Thoracic aorta (tissue), 2 donors: ENCODE data around the gene C1QTNF9B. TPM values are rescaled to one million over a fixed set of nuclear protein-coding genes. Genes with fewer than 3 reads are reported as not detected.

ENCODE experiments used
- ATAC-seq: fragments of 150-250 bp; one replicate; pipeline ENCODE4 v1.8.0; 2017; ENCODE audit warnings: low read depth; ENCODE audit not compliant: insufficient number of reproducible peaks, low FRiP score
- DNase-seq: peaks from one replicate; pipeline ENCODE4 v3.0.0-alpha.2; 2020; ENCODE audit warnings: low spot score
- H3K27ac ChIP-seq, 2 donors: fragments of 200-600 bp; sonication (generic); 1 replicate in 1 of 2; 2 replicates in 1 of 2; pipeline ENCODE4 v1.5.1; 2016; ENCODE audit warnings: mild to moderate bottlenecking in 2 of 2, moderate library complexity in 2 of 2
- H3K27me3 ChIP-seq: fragments of 200-600 bp; sonication (generic); replicated peaks from 2 replicates; pipeline ENCODE4 v1.6.0; 2016; ENCODE audit warnings: mild to moderate bottlenecking; ENCODE audit not compliant: insufficient read depth
- H3K36me3 ChIP-seq: fragments of 200-600 bp; sonication (generic); one replicate; pipeline ENCODE4 v1.5.1; 2016
- H3K4me1 ChIP-seq, 2 donors: fragments of 200-600 bp; sonication (generic); 1 replicate in 1 of 2; 2 replicates in 1 of 2; pipeline versions ENCODE4 v1.5.1 to v1.6.0; 2016; ENCODE audit warnings: low read depth in 2 of 2, mild to moderate bottlenecking in 1 of 2; ENCODE audit not compliant: control insufficient read depth in 1 of 2
- H3K4me3 ChIP-seq: fragments of 200-600 bp; sonication (generic); 2 replicates; pipeline ENCODE4 v1.5.1; 2016; ENCODE audit warnings: mild to moderate bottlenecking
- H3K9me3 ChIP-seq: fragments of 200-600 bp; sonication (generic); 2 replicates; pipeline ENCODE4 v1.5.1; 2016
- total RNA-seq, 2 donors: library from RNA; depleted of rRNA; stranded (reverse); fragments of >200 nt; gene quantifications; one replicate each; pipeline versions ENCODE4 v1.1.0 to v1.2.3, GENCODE V29; 2016
- TF ChIP-seq, protein P1 (sequence below): fragments of 200-600 bp; sonication (generic); IDR thresholded peaks from one replicate; pipeline ENCODE4 v1.5.1; 2019; ENCODE audit warnings: antibody characterized with exemption

Gene C1QTNF9B
- total RNA-seq, 2 donors from 2014 or later, result not detected

DNA sequence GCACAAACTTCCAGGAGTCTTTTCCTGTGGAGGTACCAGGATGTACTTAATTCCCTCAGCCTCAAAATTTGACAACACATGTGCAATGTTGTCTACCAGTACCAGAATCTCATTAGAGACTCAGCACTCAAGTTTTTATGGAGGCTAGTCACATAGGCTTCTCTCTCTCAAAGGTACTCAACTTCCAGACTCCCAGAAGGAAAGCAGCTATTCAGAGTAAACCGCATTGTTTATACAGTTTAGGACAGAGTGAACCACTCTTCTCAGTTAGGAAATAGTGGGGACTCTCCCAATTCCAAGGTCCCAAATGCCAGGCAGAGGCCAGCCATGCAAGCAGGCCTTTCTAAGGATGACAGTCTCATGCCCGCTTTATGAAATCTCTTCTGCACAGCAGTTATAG lies 8.5 kb upstream of the C1QTNF9B start:
- Histone ChIP-seq H3K27ac (no peak overlapping the region), H3K36me3 (no peaks in the 10 kb centered on the region), H3K27me3 (no peaks in the 10 kb centered on the region), H3K4me1 (peaks cover 6 to 8% of the 10 kb centered on the region in 2 donors), H3K4me3 (no peak overlapping the region), H3K9me3 (no peaks in the 10 kb centered on the region)
- TF ChIP-seq, protein P1, sequence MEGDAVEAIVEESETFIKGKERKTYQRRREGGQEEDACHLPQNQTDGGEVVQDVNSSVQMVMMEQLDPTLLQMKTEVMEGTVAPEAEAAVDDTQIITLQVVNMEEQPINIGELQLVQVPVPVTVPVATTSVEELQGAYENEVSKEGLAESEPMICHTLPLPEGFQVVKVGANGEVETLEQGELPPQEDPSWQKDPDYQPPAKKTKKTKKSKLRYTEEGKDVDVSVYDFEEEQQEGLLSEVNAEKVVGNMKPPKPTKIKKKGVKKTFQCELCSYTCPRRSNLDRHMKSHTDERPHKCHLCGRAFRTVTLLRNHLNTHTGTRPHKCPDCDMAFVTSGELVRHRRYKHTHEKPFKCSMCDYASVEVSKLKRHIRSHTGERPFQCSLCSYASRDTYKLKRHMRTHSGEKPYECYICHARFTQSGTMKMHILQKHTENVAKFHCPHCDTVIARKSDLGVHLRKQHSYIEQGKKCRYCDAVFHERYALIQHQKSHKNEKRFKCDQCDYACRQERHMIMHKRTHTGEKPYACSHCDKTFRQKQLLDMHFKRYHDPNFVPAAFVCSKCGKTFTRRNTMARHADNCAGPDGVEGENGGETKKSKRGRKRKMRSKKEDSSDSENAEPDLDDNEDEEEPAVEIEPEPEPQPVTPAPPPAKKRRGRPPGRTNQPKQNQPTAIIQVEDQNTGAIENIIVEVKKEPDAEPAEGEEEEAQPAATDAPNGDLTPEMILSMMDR, result no peak
- no peak for DNase-seq
- ATAC-seq, result no peak

DNA sequence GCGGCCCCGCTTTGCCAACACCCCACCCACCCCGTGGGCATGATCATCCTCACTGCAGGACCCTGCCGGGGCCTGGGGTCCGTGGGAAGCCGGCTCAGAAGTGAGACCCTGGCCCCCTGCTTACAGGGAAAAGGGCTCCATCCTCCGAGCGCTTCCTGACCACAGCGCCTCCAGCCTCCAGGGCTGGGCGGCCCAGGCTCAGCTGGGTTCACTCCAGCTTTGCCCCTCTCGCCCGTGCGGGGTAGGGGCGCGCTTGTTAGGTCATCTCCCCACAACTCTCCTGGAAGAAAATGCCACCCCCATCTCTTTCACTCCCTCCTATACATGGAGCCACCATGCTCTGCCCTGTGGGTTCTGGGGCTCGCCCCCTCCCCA lies 6.6 kb upstream of the C1QTNF9B start:
- Histone ChIP-seq H3K9me3 (no peaks in the 10 kb centered on the region), H3K36me3 (no peaks in the 10 kb centered on the region), H3K4me1 (peaks cover 6 to 8% of the 10 kb centered on the region in 2 donors), H3K27ac (no peak overlapping the region), H3K27me3 (no peaks in the 10 kb centered on the region), H3K4me3 (peak overlapping the region; percentile 39)
- TF ChIP-seq, protein P1, result no peak
- ATAC-seq (no peak), DNase-seq (no peak)

DNA sequence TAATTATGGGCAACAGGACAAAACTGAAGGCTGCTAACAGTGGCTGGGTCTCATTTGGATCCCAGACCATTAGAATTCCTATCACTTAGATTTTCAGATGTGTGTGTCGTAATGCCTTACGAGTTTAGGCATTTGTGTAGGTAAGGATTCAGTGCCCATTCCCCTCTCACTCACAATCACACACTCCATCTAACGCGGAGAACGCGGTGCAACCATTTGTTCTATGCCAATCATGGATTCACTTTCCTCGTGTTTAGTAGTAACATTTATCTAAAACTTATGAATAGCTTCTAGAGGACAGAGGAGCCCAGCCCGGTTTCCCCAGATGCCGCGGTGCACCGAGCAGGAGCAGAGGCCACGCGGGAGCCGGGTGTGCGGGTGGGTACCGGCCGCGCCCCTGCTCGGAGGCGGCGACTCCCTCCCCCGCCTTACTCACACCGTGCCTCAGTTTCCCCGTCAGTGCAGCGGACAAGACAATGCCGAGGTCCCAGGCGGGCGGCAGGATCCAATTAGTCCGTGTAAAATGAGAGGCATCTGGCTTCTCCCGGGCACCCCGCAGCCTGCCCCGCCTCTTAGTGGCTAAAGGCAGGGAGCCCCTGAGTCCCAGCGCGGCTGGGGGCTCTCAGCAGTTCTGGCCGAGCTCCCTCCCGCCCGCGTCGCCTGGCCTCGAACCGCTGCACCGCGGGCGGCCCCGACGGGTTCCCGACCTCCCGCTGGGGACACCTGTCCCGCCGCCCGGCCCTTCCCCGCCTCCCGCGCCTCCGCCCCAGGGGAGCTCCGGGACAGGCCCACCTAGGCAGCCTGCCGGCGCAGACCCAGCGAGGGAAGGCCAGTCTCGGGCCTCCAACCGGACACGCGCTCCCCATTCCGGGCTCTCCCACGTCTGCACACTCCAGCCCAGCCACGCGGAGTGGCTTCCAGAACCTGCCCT lies 5.9 kb upstream of the C1QTNF9B start:
- peak overlapping the region; percentile 39 for H3K4me3 ChIP-seq
- TF ChIP-seq, protein P1, result no peak
- no peak overlapping the region for H3K27ac ChIP-seq
- H3K36me3 ChIP-seq, result no peaks in the 10 kb centered on the region
- no peaks in the 10 kb centered on the region for H3K9me3 ChIP-seq
- DNase-seq, result no peak
- ATAC-seq, result no peak
- peaks cover 6 to 8% of the 10 kb centered on the region in 2 donors for H3K4me1 ChIP-seq
- H3K27me3 ChIP-seq, result no peaks in the 10 kb centered on the region

DNA sequence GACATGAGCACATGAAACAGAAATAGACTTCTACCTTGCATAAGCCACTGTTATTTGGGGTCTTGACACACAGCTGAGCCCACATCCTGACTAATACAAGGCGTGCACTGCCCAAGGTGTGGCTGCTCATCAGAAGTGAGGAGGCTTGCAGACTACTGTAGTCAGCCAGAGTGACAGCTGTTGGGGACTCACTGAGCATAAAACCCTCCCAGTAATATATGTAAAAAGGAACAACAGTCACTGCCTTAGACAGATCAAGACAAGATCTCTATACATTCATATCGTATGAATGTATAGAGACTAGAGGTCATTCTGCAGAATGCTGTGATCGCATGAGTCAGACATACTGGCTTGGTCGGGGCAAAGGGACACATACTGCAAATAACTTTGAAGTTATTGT lies 4.1 kb upstream of the C1QTNF9B start:
- TF ChIP-seq, protein P1, result no peak
- Histone ChIP-seq H3K27ac (no peak overlapping the region), H3K4me3 (no peak overlapping the region), H3K36me3 (no peaks in the 10 kb centered on the region), H3K4me1 (peaks cover 6 to 8% of the 10 kb centered on the region in 2 donors), H3K9me3 (no peaks in the 10 kb centered on the region), H3K27me3 (no peaks in the 10 kb centered on the region)
- DNase-seq (no peak), ATAC-seq (no peak)

DNA sequence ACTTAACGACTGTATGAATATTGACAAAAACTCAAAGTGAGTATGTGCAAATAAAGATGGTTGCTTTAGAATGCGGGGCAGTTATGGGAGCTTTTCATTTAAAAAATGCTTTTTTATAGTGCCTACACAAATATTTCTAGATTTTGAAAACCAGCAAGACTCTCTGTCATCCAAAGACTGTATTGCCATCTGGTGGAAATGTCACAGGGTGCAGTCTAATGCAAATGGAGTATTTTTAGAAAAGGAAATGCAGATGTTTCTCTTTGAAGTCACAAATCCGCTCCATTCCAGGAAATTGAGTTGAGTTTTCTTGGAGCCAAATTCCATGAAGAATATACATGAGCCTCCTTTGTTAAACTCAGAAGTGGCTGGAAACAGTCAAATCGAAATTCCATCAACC lies 2.3 kb upstream of the C1QTNF9B start:
- TF ChIP-seq, protein P1, result peak; percentile 56
- Histone ChIP-seq H3K4me3 (no peak overlapping the region), H3K9me3 (no peaks in the 10 kb centered on the region), H3K27ac (no peak overlapping the region), H3K27me3 (no peaks in the 10 kb centered on the region), H3K36me3 (no peaks in the 10 kb centered on the region), H3K4me1 (peaks cover 6 to 8% of the 10 kb centered on the region in 2 donors)
- ATAC-seq, result no peak
- DNase-seq, result no peak
